HepG2 (cell line): Measurements from ENCODE around the gene TMCC1. TPM values are rescaled to one million over a fixed set of nuclear protein-coding genes. Genes with fewer than 3 reads are reported as not detected.
A peak's percentile ranks its signal among the peaks of the same experiment; 100 is the strongest.

Experiments used
- ATF2 ChIP-seq: sonication (generic); formaldehyde crosslinking; IDR thresholded peaks from 2 replicates; pipeline ENCODE4 v1.4.0; 2020; ENCODE audit warnings: missing genetic modification reagents
- ETV5 ChIP-seq: IDR thresholded peaks from 2 replicates; pipeline ENCODE4 v1.6.1; 2018; ENCODE audit warnings: missing biosample characterization, missing genetic modification reagents, inconsistent platforms, borderline replicate concordance
- GLMP ChIP-seq: sonication (generic); formaldehyde crosslinking; IDR thresholded peaks from 2 replicates; pipeline ENCODE4 v1.9.0; 2021; ENCODE audit warnings: missing genetic modification reagents, mild to moderate bottlenecking, borderline replicate concordance
- HDAC1 ChIP-seq: sonication (generic); formaldehyde crosslinking; IDR thresholded peaks from 2 replicates; pipeline ENCODE4 v1.5.1; 2020; ENCODE audit warnings: mild to moderate bottlenecking, missing genetic modification reagents
- HOXA7 ChIP-seq: sonication (generic); formaldehyde crosslinking; IDR thresholded peaks from 2 replicates; pipeline ENCODE4 v1.8.1; 2022; ENCODE audit warnings: mild to moderate bottlenecking, missing genetic modification reagents, moderate library complexity
- KDM1A ChIP-seq: IDR thresholded peaks from 2 replicates; pipeline ENCODE4 v1.6.1; 2016; ENCODE audit warnings: missing compliant biosample characterization
- NFYC ChIP-seq: IDR thresholded peaks from 2 replicates; pipeline ENCODE4 v1.6.1; 2016; ENCODE audit warnings: missing genetic modification reagents, missing compliant biosample characterization
- PATZ1 ChIP-seq: sonication (generic); formaldehyde crosslinking; IDR thresholded peaks from 2 replicates; pipeline ENCODE4 v1.4.0; 2020; ENCODE audit warnings: missing genetic modification reagents
- PCBP1 ChIP-seq: fragments of 200-400 bp; formaldehyde crosslinking; IDR thresholded peaks from 2 replicates; pipeline ENCODE4 v1.6.1; 2017; ENCODE audit warnings: mild to moderate bottlenecking, low read depth, low read length, borderline replicate concordance
- TCF12 ChIP-seq, 2 experiments: fragments of 450-650 bp in 1 of 2; sonication (generic) in 1 of 2; formaldehyde crosslinking in 1 of 2; IDR thresholded peaks; 2 replicates each; pipeline versions ENCODE4 v1.6.1 to v1.8.0; 2017 to 2022; ENCODE audit warnings: antibody characterized with exemption in 1 of 2, mild to moderate bottlenecking in 1 of 2, missing genetic modification reagents in 1 of 2, moderate library complexity in 1 of 2
- ZBTB1 ChIP-seq: sonication (generic); formaldehyde crosslinking; IDR thresholded peaks from 2 replicates; pipeline ENCODE4 v1.4.0; 2020; ENCODE audit warnings: missing genetic modification reagents, borderline replicate concordance
- ZFP36L1 ChIP-seq: sonication (generic); formaldehyde crosslinking; IDR thresholded peaks from 2 replicates; pipeline ENCODE4 v1.8.0; 2022; ENCODE audit warnings: mild to moderate bottlenecking, missing genetic modification reagents, moderate library complexity
- ZGPAT ChIP-seq: IDR thresholded peaks from 2 replicates; pipeline ENCODE4 v1.6.1; 2016; ENCODE audit warnings: mild to moderate bottlenecking
- ZNF609 ChIP-seq: sonication (generic); formaldehyde crosslinking; IDR thresholded peaks from 2 replicates; pipeline ENCODE4 v1.4.0; 2020; ENCODE audit warnings: mild to moderate bottlenecking, missing genetic modification reagents, borderline replicate concordance
- ZNF83 ChIP-seq: sonication (generic); formaldehyde crosslinking; IDR thresholded peaks from 2 replicates; pipeline ENCODE4 v1.4.0; 2020; ENCODE audit warnings: missing genetic modification reagents, mild to moderate bottlenecking, borderline replicate concordance
- polyA plus RNA-seq, 8 experiments: library from polyadenylated mRNA; depleted of rRNA in 3 of 8; stranded (reverse) in 7 of 8; unstranded in 1 of 8; fragments of >200 nt; fragmentation: Illumina TruSeq in 4 of 8; extraction: Trizol in 4 of 8; gene quantifications; 2 replicates each; pipeline versions ENCODE4 v1.2.1 to v1.2.3, GENCODE V29; 2011 to 2016; ENCODE audit warnings: low read depth in 4 of 8, missing spikeins in 1 of 8, mixed read lengths in 1 of 8; ENCODE audit not compliant: insufficient read depth in 1 of 8
- total RNA-seq, 5 experiments: library from RNA; depleted of rRNA; stranded (reverse); fragments of >200 nt; fragmentation: Illumina TruSeq; extraction: Trizol; gene quantifications; 2 replicates each; pipeline ENCODE4 v1.2.3, GENCODE V29; 2016; ENCODE audit warnings: low read depth in 1 of 5

Gene TMCC1
- total and polyA plus RNA-seq, 2 of the 13 experiments (the other 11 are each of a cell fraction or from before 2014, with no cell fraction given), result 12.1 to 264 TPM

GRCh38 chr3:129612534-129613366, 280.8 kb downstream of the TMCC1 start (continued):
- TF ChIP-seq ZNF609 (CRISPR knock-in tag), result peak; percentile 49
- TF ChIP-seq KDM1A, result peak; percentile 99
- TF ChIP-seq HOXA7 (CRISPR knock-in tag), result no peak
- TF ChIP-seq GLMP (CRISPR knock-in tag), result no peak
- TF ChIP-seq PCBP1, result 0 out of 2 replicates have a peak, but pooled peaks have one; percentile 36
- peak; percentile 27; the same call in 1 of the 2 replicates for TF ChIP-seq ETV5
- 0 out of 2 replicates have a peak, but pooled peaks have one; percentile 62 for TF ChIP-seq ZFP36L1 (CRISPR knock-in tag)
- no peak for TF ChIP-seq ZBTB1 (CRISPR knock-in tag)
- no peak for TF ChIP-seq ZNF83 (CRISPR knock-in tag)
- peak; percentile 27; the same call in 1 of the 2 replicates for TF ChIP-seq HDAC1 (CRISPR knock-in tag)
- 0 out of 2 replicates have a peak, but pooled peaks have one; percentile 13 for TF ChIP-seq NFYC (CRISPR knock-in tag)
- TF ChIP-seq PATZ1 (CRISPR knock-in tag), result peak; percentile 19; the same call in 1 of the 2 replicates
- no peak for TF ChIP-seq TCF12 (IDR thresholded peaks at IDR 0.05)
- no peak for TF ChIP-seq TCF12 (CRISPR knock-in tag; IDR thresholded peaks at IDR 0.05)
- 0 out of 2 replicates have a peak, but pooled peaks have one; percentile 17 for TF ChIP-seq ATF2 (CRISPR knock-in tag)
- peak; percentile 60 for TF ChIP-seq ZGPAT (CRISPR knock-in tag)
